NCI-H446 treated with DMSO at 0.1 percent for 48 hours (cell line): ENCODE measurements around the gene TIGD3.
"Not testable (repeated sequence)": the region's sequence is repeated elsewhere in the genome, so short reads cannot be mapped to it uniquely, and the experiment has no call there.

Experiments used
- DNase-seq: peaks from one replicate; lab custom pipeline; 2025; lab: John Stamatoyannopoulos, UW

The TIGD3 gene

DNA sequence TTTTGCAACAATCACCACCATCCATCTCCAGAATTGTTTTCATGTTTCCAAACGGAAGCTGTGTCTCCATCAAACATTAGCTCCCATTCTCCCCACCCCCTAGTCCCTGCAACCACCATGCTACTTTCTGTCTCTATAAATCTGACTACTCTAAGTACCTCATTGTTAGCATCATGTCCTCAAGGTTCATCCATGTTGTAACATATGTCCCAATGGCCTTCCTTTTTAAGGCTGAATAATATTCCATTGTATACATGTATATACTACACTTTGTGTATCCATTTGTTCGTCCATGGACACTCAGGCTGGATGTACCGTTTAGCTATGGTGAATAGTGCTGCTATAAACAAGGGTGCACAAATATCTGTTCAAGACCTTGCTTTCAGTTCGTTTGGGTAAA is 29.1 kb upstream of the TIGD3 start:
- no peak for DNase-seq

DNA sequence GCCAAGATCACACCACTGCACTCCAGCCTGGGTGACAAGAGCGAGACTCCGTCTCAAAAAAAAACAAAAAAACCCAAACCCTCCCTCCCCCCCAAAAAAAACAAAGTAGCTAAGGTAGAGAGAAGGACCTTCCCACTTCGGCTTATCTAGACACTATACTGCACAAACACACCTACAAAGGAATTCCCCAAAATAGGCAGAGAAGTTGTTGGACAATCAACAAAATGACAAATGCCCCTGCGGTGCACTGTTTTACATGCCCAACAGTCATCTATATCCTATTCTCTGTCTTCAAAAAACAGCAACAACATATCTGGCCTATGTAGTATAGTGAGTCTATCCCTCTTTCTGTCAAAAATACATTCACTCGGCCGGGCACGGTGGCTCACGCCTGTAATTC is 27.5 kb upstream of the TIGD3 start:
- DNase-seq, result no peak

DNA sequence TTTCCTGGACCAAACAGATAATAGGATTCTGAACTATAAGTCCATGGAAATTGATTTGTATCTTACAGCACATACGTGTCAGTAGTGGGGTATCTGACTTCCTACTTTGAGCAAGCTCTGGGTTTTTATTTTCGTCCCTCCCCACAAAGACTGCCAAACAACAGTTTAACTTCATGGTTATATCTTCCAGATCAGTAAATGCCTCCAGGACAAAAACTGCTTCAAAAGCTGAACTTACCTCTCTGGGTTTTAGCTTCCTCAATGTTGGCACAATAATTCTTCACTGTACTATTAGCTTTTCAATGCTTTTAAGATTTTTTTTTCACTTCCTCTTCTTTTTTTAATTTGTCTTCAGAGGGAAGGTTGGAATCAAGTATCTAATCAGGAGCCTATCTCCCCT is 25.1 kb upstream of the TIGD3 start:
- DNase-seq, result no peak

DNA sequence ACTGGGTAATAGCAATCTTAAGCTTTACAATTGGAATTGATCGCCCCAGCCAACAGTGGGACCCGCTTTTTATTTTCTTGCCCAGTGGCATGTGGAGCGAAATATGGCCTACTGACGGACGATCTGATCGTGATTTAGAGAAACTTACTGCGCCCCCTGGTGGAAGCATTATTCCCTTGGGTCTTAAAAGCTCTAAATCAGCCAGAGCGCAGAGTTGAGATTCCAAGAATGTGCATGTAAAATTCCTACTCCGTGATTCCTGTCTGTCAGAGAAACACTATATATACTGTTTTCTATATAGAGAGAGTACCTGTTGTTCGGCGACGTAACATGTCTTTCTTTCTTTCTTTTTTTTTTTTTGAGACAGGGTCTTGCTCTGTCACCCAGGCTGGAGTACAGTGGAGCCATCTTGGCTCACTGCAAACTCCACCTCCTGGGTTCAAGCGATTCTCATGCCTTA is 24.6 kb upstream of the TIGD3 start:
- DNase-seq, result peak; percentile 73

DNA sequence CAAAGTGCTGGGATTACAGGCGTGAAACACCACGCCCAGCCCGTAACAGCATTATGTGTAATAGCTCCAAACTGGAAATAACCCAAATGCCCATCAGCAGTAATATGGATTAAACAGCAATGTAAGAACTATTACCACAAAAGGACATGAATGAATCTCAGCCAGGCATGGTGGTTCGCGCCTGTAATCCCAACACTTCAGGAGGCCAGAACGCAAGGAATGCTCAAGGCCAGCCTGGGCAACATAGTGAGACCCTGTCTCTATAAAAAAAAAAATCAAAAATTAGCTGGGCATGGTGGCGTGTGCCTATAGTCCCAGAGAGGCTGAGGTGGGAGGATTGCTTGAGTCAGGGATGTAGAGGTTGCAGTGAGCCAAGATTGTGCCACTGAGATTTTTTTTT is 24.0 kb upstream of the TIGD3 start:
- no peak for DNase-seq

DNA sequence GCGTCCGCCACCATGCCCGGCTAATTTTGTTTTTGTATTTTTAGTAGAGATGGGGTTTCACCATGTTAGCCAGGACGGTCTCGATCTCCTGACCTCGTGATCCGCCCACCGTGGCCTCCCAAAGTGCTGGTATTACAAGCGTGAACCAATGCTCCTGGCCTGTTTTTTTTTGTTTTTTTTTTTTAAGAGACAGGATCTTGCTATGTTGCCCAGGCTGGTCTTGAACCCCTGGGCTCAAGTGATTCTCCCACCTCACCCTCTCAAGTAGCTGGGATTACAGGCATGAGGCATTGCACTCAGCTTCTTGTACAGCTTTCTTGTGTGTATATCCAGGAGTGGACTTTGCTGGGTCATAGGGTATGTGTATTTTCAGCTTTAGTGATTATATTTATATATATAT is 22.0 kb upstream of the TIGD3 start:
- DNase-seq, result not testable (repeated sequence)

DNA sequence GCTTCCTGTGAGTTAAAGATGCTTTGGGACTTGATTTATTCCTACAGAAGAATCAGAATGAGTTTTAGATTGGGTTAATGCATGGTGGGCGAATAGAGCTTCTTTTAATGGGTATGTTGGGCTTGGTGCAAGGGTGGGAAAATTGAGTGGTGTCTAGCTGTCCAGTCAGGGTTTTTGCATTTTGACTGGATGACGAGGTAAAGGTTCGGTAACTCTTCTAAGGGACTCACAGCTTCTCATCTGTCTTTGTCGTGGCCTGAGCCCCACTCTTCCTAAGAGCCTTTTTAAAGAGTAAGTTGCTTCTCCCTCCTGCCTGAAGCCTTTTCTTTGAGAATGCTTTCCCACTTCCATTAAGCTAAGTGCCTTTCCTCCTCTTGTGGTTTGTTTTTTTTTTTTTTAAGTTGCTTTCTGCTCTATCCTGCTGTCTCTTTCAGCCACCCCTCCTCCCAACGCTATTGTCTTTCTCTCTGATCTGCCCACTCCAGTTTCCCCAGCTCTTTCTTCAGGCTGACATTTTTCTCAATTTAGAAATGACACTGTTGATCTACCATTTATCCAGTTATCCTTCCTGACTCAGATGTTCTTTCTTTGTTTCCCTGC is 19.8 kb upstream of the TIGD3 start:
- no peak for DNase-seq

DNA sequence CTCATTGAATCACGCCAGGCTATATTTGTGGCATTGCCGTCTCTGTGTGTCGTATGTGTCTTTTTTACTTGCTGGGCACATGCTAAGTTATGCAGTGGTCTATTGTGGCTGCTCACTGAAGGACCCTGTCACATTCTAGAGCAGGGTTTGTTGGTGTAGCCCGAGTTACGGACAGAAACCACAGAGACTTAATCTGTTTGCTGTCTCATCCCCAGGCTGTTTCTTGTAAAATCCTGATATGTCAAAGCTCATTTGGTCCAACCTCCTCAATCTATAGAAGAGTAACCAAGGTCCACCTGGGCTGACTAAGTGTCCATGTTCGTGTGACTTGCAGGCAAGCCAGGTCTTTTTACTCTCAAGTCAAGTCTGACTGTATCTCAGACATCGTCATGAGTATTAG is 15.9 kb upstream of the TIGD3 start:
- DNase-seq, result no peak

DNA sequence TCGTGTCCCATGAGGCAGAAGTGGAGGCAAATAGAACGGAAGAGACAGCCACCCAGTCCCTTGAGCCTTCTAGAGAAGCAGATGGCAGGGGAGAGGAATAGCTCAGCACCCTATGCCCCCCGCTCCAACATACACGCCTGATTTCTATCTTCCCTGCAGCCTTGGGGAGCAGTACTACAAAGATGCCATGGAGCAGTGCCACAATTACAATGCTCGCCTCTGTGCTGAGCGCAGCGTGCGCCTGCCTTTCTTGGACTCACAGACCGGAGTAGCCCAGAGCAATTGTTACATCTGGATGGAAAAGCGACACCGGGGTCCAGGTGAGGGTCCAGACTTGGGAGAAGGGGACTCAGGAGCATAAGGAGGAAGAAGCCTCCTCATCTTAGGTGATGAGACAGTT is 14.3 kb upstream of the TIGD3 start:
- DNase-seq, result no peak

DNA sequence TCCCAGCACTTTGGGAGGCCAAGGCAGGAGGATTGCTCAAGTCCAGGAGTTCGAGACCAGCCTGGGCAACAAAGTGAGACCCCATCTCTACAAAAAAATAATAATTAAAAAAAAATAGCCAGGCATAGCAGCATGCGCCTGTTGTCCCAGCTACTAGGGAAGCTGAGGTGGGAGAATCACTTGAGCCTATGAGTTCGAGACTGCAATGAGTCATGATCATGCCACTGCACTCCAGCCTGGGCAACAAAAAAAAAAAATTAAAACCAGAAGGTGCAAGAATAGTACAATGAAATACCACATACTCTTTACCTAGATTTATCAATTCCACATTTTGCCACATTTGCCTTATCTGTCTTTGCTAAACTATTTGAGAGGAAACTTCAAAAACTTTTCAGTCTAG is 12.7 kb upstream of the TIGD3 start:
- DNase-seq, result no peak

DNA sequence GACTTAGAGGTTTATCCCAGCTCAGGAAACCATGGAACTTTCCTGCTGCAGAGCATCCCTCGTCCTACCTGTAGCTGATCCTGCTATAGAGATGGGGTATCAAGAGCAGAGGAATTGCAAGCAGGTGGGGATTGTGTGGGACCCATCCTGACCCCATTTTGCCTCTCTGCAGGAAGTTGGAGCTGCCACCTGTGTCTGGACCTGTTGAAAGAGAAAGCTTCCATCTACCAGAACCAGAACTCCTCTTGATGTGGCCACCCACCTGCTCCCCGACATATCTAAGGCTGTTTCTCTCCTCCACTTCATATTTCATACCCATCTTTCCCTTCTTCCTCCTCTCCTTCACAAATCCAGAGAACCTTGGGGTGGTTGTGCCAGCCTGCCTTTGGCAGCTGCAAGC is 3.0 kb upstream of the TIGD3 start:
- DNase-seq, result no peak

DNA sequence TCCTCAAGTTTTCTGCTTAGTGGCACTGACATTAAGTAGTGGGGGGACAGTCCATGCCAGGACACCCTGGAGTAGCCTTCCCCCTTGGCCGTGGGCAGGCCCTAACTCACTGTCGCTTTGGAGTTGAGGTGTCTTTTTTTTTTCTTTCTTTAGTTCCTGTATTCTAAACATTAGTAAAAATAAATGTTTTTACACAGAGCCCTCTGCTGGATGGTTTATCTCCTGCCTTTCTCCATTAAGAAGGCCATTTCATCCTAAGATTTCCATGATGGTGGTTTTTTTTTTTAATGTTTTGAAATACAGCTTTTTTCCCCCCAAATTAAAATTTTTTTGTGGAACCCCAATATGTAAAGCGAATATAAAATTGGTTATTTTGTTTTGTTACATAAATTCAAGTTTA is 1.8 kb upstream of the TIGD3 start:
- no peak for DNase-seq

DNA sequence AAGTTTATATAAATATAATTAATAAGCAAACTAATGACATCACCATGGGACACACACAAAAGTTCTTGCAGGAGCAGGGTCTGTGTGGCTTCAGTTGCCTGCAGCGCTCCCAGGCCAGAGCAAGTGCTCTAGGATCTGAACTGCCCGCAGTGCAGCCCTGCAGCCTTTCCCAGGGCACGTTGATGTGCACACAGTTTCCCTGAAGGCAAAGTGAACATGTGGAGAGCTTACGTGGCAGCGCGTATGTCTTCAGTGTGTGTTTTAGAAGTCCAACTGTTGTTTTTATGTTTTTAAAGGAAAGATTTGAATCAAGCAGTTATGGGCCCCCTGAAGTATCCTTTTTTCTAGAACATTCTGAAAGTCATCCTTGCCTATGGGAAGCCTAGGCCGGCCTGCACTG is 1.2 kb upstream of the TIGD3 start:
- no peak for DNase-seq

DNA sequence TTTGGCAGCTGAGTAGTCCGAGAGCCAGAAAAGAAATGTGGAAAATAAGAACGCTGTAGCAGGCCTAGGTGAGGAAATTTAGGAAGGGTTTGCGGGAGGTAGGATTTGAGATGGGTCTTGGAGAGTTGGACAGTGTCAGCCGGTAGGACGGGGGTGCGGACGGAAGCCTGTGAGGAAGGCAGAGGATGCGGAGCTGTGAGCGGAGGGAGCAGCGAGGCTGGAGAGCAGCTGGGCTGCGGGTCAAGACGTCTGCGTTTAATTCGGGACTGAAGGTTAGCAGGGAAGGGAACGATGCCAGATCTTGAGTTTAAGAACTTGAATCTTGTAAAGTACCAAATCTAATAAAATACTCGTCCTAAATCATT is 669 bp upstream of the TIGD3 start:
- DNase-seq, result no peak

DNA sequence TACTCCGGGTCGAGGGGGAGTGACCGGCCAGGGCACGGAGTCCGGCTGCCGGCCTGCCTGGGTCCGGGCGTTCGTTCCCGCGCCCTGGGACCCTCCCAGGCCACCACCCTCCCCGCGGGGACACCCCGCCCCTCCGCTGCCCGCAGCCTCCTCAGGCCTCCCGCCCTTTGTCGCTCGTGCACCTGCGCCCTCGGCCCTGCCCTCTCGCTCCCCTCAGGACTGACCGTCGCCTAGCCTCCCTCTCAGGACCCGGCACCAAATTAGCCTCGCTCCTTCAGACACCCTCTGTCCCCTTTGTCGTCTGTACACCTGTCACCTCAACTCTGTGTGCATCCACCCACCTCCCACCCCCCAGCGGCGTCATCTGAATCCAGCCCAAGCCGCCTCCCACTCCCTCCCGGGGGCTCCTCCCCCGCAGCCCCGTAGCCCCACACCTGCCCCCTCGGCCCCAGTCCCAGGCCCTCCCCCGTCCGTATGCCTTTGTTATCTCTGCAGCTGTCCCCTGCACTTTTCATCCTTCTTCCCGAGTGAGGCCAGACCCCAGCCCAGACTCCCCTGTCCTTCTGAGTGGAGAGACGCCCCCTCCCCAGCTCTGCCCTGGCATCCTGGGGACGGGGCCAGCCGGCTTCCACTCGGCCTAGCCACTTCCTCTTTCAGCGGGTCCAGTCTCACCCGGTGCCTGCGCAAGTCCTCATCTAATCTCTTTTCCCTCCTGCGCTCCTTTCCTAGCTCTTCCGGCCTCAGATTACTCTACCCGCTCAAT is 643 bp downstream of the TIGD3 start:
- DNase-seq, result no peak

DNA sequence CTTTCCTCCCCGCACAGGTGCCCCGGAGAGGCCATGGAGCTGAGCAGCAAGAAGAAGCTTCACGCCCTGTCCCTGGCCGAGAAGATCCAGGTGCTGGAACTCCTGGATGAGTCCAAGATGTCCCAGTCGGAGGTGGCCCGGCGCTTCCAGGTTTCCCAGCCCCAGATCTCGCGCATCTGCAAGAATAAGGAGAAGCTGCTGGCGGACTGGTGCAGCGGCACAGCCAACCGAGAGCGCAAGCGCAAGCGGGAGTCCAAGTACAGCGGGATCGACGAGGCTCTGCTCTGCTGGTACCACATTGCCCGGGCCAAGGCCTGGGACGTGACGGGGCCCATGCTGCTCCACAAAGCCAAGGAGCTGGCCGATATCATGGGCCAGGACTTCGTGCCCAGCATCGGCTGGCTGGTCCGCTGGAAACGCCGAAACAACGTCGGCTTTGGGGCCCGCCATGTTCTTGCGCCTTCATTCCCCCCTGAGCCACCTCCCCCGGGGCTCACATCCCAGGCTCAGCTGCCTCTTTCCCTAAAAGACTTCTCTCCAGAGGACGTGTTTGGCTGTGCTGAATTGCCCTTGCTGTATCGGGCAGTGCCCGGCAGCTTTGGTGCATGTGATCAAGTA is 1.3 kb downstream of the TIGD3 start:
- no peak for DNase-seq

DNA sequence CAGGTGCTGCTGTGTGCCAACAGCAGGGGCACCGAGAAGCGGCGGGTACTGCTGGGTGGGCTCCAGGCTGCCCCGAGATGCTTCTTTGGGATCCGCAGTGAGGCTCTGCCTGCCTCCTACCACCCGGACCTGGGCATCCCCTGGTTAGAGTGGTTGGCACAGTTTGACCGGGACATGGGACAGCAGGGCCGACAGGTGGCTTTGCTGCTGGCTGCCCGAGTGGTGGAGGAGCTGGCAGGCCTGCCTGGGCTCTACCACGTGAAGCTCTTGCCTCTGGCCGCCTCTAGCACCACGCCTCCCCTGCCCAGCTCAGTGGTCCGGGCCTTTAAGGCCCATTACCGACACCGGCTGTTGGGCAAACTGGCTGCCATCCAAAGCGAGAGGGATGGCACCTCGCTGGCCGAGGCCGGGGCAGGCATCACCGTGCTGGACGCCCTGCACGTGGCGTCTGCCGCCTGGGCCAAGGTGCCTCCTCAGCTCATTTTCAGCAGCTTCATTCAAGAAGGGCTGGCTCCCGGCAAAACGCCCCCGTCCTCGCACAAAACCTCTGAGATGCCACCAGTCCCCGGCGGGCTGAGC is 1.9 kb downstream of the TIGD3 start:
- DNase-seq, result no peak

DNA sequence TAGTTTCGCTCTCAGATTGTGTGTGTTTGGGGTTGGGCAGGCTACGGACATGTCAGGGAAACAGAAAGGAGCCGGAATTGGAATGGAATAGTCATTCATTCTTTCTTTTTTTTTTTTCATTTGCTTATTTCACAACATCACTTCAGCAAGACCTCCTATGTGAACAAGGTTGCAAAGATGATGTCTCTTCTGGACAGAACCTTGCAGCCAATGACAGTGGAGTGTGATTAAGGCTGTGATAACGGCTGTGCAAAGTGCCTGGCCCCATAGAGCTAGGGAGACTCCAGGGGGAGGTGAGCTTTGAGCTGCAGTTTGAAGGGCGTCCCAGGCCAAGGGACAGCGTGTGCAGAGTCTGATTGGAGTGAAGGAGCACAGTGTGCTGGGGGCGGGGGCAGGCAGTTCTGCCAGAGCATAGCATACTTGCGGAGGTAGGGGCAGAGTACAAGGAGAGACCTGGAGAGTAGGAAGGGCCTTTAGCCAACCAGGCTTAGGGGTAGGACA is 3.4 kb downstream of the TIGD3 start:
- no peak for DNase-seq

DNA sequence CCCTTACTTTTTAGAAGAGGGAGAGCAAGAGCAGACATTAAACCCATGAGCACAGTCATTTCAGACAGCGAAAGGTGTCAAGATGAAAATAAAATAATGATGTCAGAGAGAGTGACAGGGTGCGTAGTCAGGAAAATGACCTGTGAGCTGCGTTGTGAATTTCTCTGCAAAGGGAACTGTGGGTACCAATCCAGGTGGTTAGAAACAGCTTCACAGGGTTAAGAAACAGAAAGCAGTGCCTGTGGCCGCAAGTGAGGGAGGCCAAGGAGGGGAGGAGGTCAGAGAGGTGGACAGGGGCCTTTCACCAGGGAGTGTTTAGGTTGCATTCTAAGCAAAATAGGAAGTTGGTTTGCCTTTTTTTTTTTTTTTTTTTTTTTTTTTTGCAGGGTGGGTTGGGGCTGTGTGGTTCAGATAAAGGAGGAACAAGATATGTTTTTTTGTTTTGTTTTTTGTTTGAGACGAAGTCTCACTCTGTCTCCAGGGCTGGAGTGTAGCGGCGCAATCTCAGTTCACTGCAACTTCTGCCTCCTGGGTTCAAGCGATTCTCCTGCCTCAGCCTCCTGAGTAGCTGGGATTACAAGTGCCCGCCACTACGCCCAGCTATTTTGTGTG is 7.9 kb downstream of the TIGD3 start:
- DNase-seq, result no peak

DNA sequence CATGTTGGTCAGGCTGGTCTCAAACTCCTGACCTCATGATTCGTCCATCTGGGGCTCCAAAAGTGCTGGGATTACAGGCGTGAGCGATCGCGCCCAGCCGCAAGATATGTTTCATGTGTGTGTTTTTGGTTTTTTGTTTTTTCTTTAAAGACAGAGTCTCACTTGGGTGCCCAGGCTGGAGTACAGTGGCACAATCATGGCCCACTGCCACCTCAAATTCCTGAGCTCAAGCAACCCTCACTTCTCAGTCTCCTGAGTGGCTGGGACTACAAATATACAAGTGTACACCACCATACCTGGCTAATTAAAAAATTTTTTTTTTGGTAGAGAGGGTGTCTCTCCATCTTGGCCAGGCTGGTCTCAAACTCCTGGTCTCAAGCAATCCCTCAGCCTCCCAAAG is 8.4 kb downstream of the TIGD3 start:
- no peak for DNase-seq

DNA sequence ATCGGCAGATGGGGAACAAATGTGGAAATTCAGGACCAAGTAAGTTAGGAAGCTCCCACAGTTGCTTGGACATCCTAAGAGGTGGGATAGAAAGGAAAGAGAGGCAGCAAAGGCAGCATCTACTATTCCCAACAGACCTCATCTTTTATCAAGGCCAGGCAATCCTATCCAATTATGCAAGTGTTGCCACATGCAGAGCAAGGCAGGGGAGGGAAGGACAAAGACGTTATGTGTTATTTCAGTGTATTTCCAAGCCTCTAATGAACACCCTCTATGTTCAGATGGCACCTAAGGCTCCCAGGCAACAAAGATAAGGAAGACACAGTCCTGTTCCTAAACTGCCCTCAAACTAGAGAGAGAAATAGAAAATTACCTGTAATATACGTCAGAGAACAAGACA is 9.2 kb downstream of the TIGD3 start:
- no peak for DNase-seq

DNA sequence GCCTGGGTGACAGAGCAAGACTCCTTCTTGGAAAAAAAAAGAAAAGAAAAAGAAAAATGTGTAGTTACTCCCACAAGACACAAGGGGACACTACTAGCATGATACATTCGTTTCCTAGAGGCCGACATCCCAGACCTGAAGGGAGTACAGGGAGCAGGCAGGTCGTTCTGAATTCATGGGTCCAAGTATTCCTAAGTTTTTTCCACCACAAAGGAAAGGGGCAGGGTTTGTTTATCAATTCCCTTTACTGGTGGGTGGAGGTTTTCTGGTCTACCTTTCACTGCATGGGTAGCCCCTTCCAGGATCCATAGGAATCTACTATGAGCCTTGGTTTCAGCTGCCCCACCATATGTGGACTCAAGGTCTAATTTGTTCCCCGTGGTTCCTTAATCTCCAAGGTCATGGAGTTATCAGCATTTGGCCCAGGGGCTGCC is 11.8 kb downstream of the TIGD3 start:
- peak; percentile 74 for DNase-seq

DNA sequence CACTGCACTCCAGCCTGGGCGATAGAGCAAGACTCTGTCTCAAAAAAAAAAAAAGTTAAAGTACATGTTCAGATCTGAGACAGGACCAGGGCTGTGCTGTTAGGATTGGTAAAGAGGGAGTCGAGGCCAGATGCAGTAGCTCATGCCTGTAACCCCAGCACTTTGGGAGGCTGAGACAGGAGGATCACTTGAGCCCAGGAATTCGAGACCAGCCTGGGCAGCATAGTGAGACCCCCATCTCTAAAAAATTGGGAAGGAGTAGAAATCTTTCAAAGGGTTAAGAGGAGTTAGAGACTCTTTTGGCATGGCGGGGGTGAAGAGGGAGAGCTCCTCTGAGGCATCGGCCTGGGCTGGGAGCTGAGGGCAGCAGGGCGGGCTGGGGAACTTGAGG is 16.1 kb downstream of the TIGD3 start:
- DNase-seq, result no peak
